Esophagus muscularis mucosa (tissue), 4 donors: ENCODE results near the gene FZD10.

ENCODE experiments used
- CTCF ChIP-seq, 3 experiments: fragments of 200-600 bp in 2 of 3; fragments of 450-650 bp in 1 of 3; sonication (generic) in 2 of 3; IDR thresholded peaks; one replicate each; pipeline ENCODE4 v1.5.1; 2017 to 2019; ENCODE audit warnings: antibody characterized with exemption in 3 of 3, mild to moderate bottlenecking in 2 of 3, moderate library complexity in 1 of 3
- EP300 ChIP-seq: sonication (generic); formaldehyde crosslinking; IDR thresholded peaks from one replicate; pipeline ENCODE4 v1.6.1; 2017; ENCODE audit warnings: antibody characterized with exemption
- POLR2A ChIP-seq: fragments of 450-650 bp; IDR thresholded peaks from one replicate; pipeline ENCODE4 v1.6.1; 2017; ENCODE audit warnings: antibody characterized with exemption, moderate library complexity, mild to moderate bottlenecking, low read depth

GRCh38 chr12:130115646-130116045, 46.6 kb upstream of the FZD10 start:
- TF ChIP-seq CTCF (IDR thresholded peaks at IDR 0.05) (no peak), EP300 (no peak), POLR2A (no peak)
